Spleen (tissue), 11 donors: Measurements from ENCODE around the gene KBTBD4. TPM values are rescaled to one million over a fixed set of nuclear protein-coding genes. Genes with fewer than 3 reads are reported as not detected.

ENCODE experiments used
- DNase-seq: peaks from one replicate; pipeline ENCODE4 v3.0.0-alpha.2; 2020
- H3K27ac ChIP-seq, 8 donors: fragments of 200-600 bp; sonication (generic) in 7 of 8; 1 replicate in 4 of 8; 2 replicates in 4 of 8; pipeline versions ENCODE4 v1.5.0 to v1.8.0; 2016 to 2021; ENCODE audit warnings: inconsistent platforms in 4 of 8, mild to moderate bottlenecking in 4 of 8, moderate library complexity in 1 of 8
- H3K27me3 ChIP-seq, 7 donors: fragments of 200-600 bp; sonication (generic) in 6 of 7; replicated peaks in 1 of 7; 1 replicate in 4 of 7; 2 replicates in 3 of 7; pipeline versions ENCODE4 v1.5.0 to v1.8.0; 2016 to 2021; ENCODE audit warnings: inconsistent platforms in 3 of 7, mild to moderate bottlenecking in 1 of 7
- H3K36me3 ChIP-seq, 6 donors: fragments of 200-600 bp; sonication (generic) in 5 of 6; 1 replicate in 4 of 6; 2 replicates in 2 of 6; pipeline versions ENCODE4 v1.5.0 to v1.8.0; 2016 to 2021; ENCODE audit warnings: inconsistent platforms in 2 of 6
- H3K4me1 ChIP-seq, 6 donors: fragments of 200-600 bp; sonication (generic) in 5 of 6; 1 replicate in 3 of 6; 2 replicates in 3 of 6; pipeline versions ENCODE4 v1.5.0 to v1.8.0; 2016 to 2021; ENCODE audit warnings: inconsistent platforms in 3 of 6
- H3K4me3 ChIP-seq, 8 donors: fragments of 200-600 bp; sonication (generic) in 7 of 8; 1 replicate in 4 of 8; 2 replicates in 4 of 8; pipeline versions ENCODE4 v1.5.0 to v1.8.0; 2016 to 2021; ENCODE audit warnings: inconsistent platforms in 4 of 8, mild to moderate bottlenecking in 4 of 8, moderate library complexity in 2 of 8
- H3K9me3 ChIP-seq, 8 donors: fragments of 200-600 bp; sonication (generic) in 7 of 8; 1 replicate in 4 of 8; 2 replicates in 4 of 8; pipeline versions ENCODE4 v1.5.0 to v1.8.0; 2016 to 2021; ENCODE audit warnings: inconsistent platforms in 4 of 8
- POLR2A ChIP-seq, 3 donors: fragments of 450-650 bp; IDR thresholded peaks; one replicate each; pipeline ENCODE4 v1.5.1; 2017; ENCODE audit warnings: antibody characterized with exemption in 3 of 3, mild to moderate bottlenecking in 1 of 3
- POLR2AphosphoS5 ChIP-seq, 3 donors: sonication (generic); formaldehyde crosslinking; IDR thresholded peaks; one replicate each; pipeline ENCODE4 v1.5.1; 2017; ENCODE audit warnings: antibody characterized with exemption in 3 of 3
- WGBS, 5 donors: extraction: QIAGEN DNeasy Blood & Tissue Kit in 3 of 5; methylation state at CpG; one replicate each; pipeline versions ENCODE4 v1.1.5 to v1.1.7; 2013 to 2018; 5-methylcytosine and 5-hydroxymethylcytosine counted together
- intact Hi-C: fragments of 100-400 bp; cut with DNase I; formaldehyde crosslinking; loops from one replicate; pipeline ENCODE4 v1.15.0; 2023; ENCODE audit warnings: low total_unique reads
- polyA plus RNA-seq, 3 donors: library from polyadenylated mRNA; stranded (reverse); fragments of 200-250 nt; gene quantifications; one replicate each; pipeline ENCODE4 v1.2.1, GENCODE V29; 2013
- total RNA-seq, 7 donors: library from RNA; depleted of rRNA in 3 of 7; stranded (reverse); fragments of >200 nt in 3 of 7; fragmentation: NEBNext Ultra II Directional in 4 of 7; extraction: Animal tissue kit (Norgen Biotek cat#: 25700) in 4 of 7; gene quantifications; one replicate each; pipeline versions ENCODE4 v1.1.0 to v1.2.1, GENCODE V29; 2016 to 2021
- TF ChIP-seq, protein P1 (sequence below), 11 experiments: fragments of 200-600 bp in 7 of 11; fragments of 450-650 bp in 4 of 11; sonication (generic) in 4 of 11; IDR thresholded peaks in 8 of 11; conservative IDR thresholded peaks in 3 of 11; 1 replicate in 7 of 11; 2 replicates in 4 of 11; pipeline versions ENCODE4 v1.4.0 to v1.8.0; 2016 to 2021; ENCODE audit warnings: antibody characterized with exemption in 11 of 11, inconsistent platforms in 4 of 11, mild to moderate bottlenecking in 1 of 11
- donor health status: healthy with polysubstance abuse.
- donor health status: DM: no; HTN: no; CAD: no; lungs with moderate emphysema.
- donor health status: DM: no; HTN: no; CAD: no.
- donor health status: Bipolar disorder and iron deficiency.
- donor health status: healthy.
- donor health status: DM: no; HTN: no; CAD: no.
- donor health status: DM: yes; HTN: yes; CAD: no.

KBTBD4 gene
- total and polyA plus RNA-seq, 10 donors = 8.7 to 22.4 (median 17.5) TPM

DNA sequence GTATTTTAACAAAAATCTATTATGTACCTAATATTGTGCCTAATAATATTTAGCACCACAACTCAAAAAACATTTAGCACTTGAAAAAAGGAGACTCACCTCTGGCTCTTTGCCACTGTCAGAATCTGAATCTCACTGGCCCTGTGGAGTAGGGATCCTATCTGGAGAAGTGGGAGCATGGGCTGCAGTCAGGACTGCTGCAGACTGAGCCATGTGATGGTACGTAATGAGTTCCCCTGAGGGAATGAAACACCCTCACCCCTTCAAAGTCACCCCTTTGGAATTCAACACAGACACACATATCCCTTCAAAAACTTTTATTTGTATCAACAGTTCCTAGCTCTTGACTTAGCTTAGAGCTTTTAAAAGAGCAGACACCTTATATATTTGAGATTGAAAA lies 6.9 kb downstream of the KBTBD4 start:
- 76 to 97% (median 96%) methylated on average over 1 of the region's 1 CpG for WGBS, 5 donors
- H3K4me1 ChIP-seq = peaks cover 0 to 67% (median 12%) of the 10 kb centered on the region in 6 donors
- intact Hi-C loops = no loop called here

GRCh38 chr11:47571357-47571729 lies 7.4 kb downstream of the KBTBD4 start:
- H3K4me1 ChIP-seq = peaks cover 5 to 67% (median 12%) of the 10 kb centered on the region in 6 donors
- no peaks in the 10 kb centered on the region for H3K27me3 ChIP-seq
- H3K4me3 ChIP-seq = no peak overlapping the region
- intact Hi-C loops = no loop called here
- TF ChIP-seq, protein P1, sequence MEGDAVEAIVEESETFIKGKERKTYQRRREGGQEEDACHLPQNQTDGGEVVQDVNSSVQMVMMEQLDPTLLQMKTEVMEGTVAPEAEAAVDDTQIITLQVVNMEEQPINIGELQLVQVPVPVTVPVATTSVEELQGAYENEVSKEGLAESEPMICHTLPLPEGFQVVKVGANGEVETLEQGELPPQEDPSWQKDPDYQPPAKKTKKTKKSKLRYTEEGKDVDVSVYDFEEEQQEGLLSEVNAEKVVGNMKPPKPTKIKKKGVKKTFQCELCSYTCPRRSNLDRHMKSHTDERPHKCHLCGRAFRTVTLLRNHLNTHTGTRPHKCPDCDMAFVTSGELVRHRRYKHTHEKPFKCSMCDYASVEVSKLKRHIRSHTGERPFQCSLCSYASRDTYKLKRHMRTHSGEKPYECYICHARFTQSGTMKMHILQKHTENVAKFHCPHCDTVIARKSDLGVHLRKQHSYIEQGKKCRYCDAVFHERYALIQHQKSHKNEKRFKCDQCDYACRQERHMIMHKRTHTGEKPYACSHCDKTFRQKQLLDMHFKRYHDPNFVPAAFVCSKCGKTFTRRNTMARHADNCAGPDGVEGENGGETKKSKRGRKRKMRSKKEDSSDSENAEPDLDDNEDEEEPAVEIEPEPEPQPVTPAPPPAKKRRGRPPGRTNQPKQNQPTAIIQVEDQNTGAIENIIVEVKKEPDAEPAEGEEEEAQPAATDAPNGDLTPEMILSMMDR (IDR thresholded peaks at IDR 0.05 in 8 of 11, conservative IDR thresholded peaks at IDR 0.05 in 3 of 11) = no peak
- TF ChIP-seq POLR2A (IDR thresholded peaks at IDR 0.05) (no peak), POLR2AphosphoS5 (IDR thresholded peaks at IDR 0.05) (no peak)
- H3K36me3 ChIP-seq = peaks cover 9 to 80% (median 60%) of the 10 kb centered on the region in 6 donors
- no peak overlapping the region for H3K27ac ChIP-seq
- no peaks in the 10 kb centered on the region for H3K9me3 ChIP-seq
- peak; percentile 13 for DNase-seq
- 86 to 94% (median 91%) methylated on average over 4 of the region's 4 CpGs for WGBS, 5 donors

More for the DNA sequence above, 6.9 kb downstream of the KBTBD4 start:
- TF ChIP-seq POLR2AphosphoS5 (IDR thresholded peaks at IDR 0.05) (no peak), POLR2A (IDR thresholded peaks at IDR 0.05) (no peak)
- TF ChIP-seq, protein P1 (IDR thresholded peaks at IDR 0.05 in 8 of 11, conservative IDR thresholded peaks at IDR 0.05 in 3 of 11) = no peak
- Histone ChIP-seq H3K9me3 (no peaks in the 10 kb centered on the region), H3K27me3 (no peaks in the 10 kb centered on the region), H3K4me3 (no peak overlapping the region), H3K27ac (no peak overlapping the region), H3K36me3 (peaks cover 9 to 86% (median 61%) of the 10 kb centered on the region in 6 donors)
- DNase-seq = no peak

GRCh38 chr11:47570651-47571356 lies 8.0 kb downstream of the KBTBD4 start:
- DNase-seq = no peak
- Histone ChIP-seq H3K9me3 (no peaks in the 10 kb centered on the region), H3K27me3 (no peaks in the 10 kb centered on the region), H3K27ac (no peak overlapping the region), H3K4me1 (peaks cover 6 to 68% (median 14%) of the 10 kb centered on the region in 6 donors), H3K4me3 (no peak overlapping the region), H3K36me3 (peaks cover 9 to 75% (median 57%) of the 10 kb centered on the region in 6 donors)
- intact Hi-C loops = no loop called here
- TF ChIP-seq POLR2A (IDR thresholded peaks at IDR 0.05) (no peak), POLR2AphosphoS5 (IDR thresholded peaks at IDR 0.05) (no peak)
- TF ChIP-seq, protein P1 (IDR thresholded peaks at IDR 0.05 in 8 of 11, conservative IDR thresholded peaks at IDR 0.05 in 3 of 11) = no peak
- WGBS, 5 donors = 63 to 83% (median 76%) methylated on average over 3 of the region's 3 CpGs

DNA sequence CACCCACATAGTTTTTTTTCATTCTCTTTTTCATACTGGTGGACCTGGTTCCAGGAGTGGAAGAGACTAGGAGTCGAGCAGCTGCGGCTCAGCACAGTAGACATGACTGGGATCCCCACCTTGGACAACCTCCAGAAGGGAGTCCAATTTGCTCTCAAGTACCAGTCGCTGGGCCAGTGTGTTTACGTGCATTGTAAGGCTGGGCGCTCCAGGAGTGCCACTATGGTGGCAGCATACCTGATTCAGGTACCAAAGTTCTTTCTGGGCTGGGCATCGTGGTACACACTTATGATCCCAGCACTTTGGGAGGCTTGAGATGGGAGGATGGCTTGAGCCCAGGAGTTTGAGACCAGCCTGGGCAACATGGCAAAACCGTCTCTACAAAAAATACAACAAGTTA lies 9.1 kb downstream of the KBTBD4 start:
- Histone ChIP-seq H3K4me3 (no peak overlapping the region), H3K9me3 (no peaks in the 10 kb centered on the region), H3K36me3 (peaks cover 9 to 63% (median 45%) of the 10 kb centered on the region in 6 donors), H3K4me1 (peaks cover 11 to 65% (median 20%) of the 10 kb centered on the region in 6 donors), H3K27ac (no peak overlapping the region), H3K27me3 (no peaks in the 10 kb centered on the region)
- peak; percentile 10 for DNase-seq
- 95 to 99% (median 98%) methylated on average over 7 of the region's 7 CpGs for WGBS, 5 donors
- TF ChIP-seq POLR2A (IDR thresholded peaks at IDR 0.05) = no peak
- no peak for TF ChIP-seq POLR2AphosphoS5 (IDR thresholded peaks at IDR 0.05)
- TF ChIP-seq, protein P1 (IDR thresholded peaks at IDR 0.05 in 8 of 11, conservative IDR thresholded peaks at IDR 0.05 in 3 of 11) = no peak
- intact Hi-C loops = no loop called here
